BE2C (cell line): ENCODE measurements around the gene IGHMBP2.
"Not testable (repeated sequence)": the region's sequence is repeated elsewhere in the genome, so short reads cannot be mapped to it uniquely, and the experiment has no call there.

Experiments used
- DNase-seq: peaks from one replicate; pipeline ENCODE4 v3.0.0-alpha.2; 2020
- H3K27me3 ChIP-seq: fragments of 250-450 bp; sonication (Bioruptor Pico); 2 replicates; pipeline ENCODE4 v1.5.1; 2020; ENCODE audit warnings: mild to moderate bottlenecking
- H3K36me3 ChIP-seq: fragments of 250-450 bp; sonication (Bioruptor Pico); 2 replicates; pipeline ENCODE4 v1.5.1; 2020; ENCODE audit warnings: mild to moderate bottlenecking
- H3K4me1 ChIP-seq: fragments of 250-450 bp; sonication (Bioruptor Pico); 2 replicates; pipeline ENCODE4 v1.5.1; 2020
- H3K4me3 ChIP-seq: 2 replicates; pipeline ENCODE4 v1.5.1; 2011; ENCODE audit warnings: low read depth, low read length
- H3K9me3 ChIP-seq: fragments of 250-450 bp; sonication (Bioruptor Pico); 2 replicates; pipeline ENCODE4 v1.5.1; 2020
- CTCF ChIP-seq: IDR thresholded peaks from 2 replicates; pipeline ENCODE4 v1.5.1; 2012; ENCODE audit warnings: mild to moderate bottlenecking, low read depth, low read length

IGHMBP2 gene

DNA sequence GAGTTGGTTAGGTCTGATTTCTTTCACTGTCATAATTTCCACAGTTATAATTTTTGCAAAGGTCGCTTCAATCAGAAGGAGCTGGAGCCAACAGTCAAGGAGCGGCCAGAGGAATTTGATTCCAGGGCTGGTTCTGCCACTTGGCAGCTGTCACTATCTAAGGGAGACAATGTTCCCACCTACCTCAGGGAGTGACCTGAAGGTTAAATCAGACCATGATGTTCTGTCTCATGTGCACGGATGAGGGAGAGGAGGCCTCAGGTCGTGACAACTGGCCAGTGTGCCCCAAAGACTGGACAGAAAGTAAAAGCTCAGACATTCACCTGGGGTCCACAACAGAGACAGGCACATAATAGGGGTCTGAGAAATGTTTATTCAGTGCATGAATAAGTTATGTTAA, 69.5 kb downstream of the IGHMBP2 start:
- DNase-seq = no peak

GRCh38 chr11:68973706-68974105, 70.0 kb downstream of the IGHMBP2 start:
- H3K4me3 ChIP-seq, H3K27me3 ChIP-seq, H3K36me3 ChIP-seq, H3K9me3 ChIP-seq, DNase-seq, H3K4me1 ChIP-seq: not testable (repeated sequence)

More for the DNA sequence above, 69.5 kb downstream of the IGHMBP2 start:
- Histone ChIP-seq H3K9me3 (no peaks in the 10 kb centered on the region; the same call in 1 of the 2 replicates), H3K27me3 (no peaks in the 10 kb centered on the region), H3K36me3 (no peaks in the 10 kb centered on the region), H3K4me1 (peaks cover 3% of the 10 kb centered on the region), H3K4me3 (no peak overlapping the region)
- no peak for TF ChIP-seq CTCF

DNA sequence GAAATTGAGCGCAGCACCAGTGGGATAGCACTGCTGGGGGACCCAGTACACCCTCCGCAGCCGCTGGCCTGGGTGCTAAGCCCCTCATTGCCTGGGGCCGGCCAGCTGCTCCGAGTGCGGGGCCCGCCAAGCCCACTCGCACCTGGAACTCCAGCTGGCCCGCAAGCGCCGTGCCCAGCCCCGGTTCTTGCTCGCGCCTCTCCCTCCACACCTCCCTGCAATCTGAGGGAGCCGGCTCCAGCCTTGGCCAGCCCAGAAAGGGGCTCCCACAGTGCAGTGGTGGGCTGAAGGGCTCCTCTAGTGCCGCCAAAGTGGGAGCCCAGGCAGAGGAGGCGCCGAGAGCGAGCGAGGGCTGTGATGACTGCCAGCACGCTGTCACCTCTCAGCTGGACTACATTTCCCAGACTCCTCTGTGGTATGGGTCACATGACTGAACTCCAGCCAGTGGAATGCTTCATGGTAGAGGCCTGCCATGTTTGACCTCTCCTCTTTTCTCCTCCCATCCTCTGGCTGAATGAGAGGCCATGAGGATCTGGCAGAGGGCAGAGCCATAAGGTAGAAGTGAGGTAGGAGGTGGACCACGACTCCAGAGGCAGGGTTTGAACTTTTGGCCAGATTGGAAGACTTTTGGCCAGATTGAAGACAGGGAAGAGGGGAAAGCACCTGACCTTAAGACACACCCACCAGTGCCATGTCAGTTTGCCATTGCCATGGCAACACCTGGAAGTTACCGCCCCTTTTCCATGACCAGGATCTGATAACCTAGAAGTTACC, 70.9 kb downstream of the IGHMBP2 start:
- Histone ChIP-seq H3K4me3 (no peak overlapping the region), H3K9me3 (no peaks in the 10 kb centered on the region; the same call in 1 of the 2 replicates), H3K27me3 (no peaks in the 10 kb centered on the region), H3K4me1 (peaks cover 9% of the 10 kb centered on the region), H3K36me3 (no peaks in the 10 kb centered on the region)
- no peak for TF ChIP-seq CTCF
- peak; percentile 72 for DNase-seq

GRCh38 chr11:68976095-68976494, 72.4 kb downstream of the IGHMBP2 start:
- no peak for TF ChIP-seq CTCF
- no peak for DNase-seq
- Histone ChIP-seq H3K27me3 (no peaks in the 10 kb centered on the region), H3K36me3 (no peaks in the 10 kb centered on the region), H3K4me3 (no peak overlapping the region), H3K4me1 (peaks cover 9% of the 10 kb centered on the region), H3K9me3 (no peaks in the 10 kb centered on the region; the same call in 1 of the 2 replicates)

- Histone ChIP-seq H3K4me3 (no peak overlapping the region), H3K27me3 (no peaks in the 10 kb centered on the region), H3K36me3 (no peaks in the 10 kb centered on the region), H3K9me3 (no peaks in the 10 kb centered on the region; the same call in 1 of the 2 replicates), H3K4me1 (peaks cover 9% of the 10 kb centered on the region)
- DNase-seq = no peak
- TF ChIP-seq CTCF = no peak
These were observed 72.9 kb downstream of the IGHMBP2 start for GRCh38 chr11:68976563-68976962.

DNA sequence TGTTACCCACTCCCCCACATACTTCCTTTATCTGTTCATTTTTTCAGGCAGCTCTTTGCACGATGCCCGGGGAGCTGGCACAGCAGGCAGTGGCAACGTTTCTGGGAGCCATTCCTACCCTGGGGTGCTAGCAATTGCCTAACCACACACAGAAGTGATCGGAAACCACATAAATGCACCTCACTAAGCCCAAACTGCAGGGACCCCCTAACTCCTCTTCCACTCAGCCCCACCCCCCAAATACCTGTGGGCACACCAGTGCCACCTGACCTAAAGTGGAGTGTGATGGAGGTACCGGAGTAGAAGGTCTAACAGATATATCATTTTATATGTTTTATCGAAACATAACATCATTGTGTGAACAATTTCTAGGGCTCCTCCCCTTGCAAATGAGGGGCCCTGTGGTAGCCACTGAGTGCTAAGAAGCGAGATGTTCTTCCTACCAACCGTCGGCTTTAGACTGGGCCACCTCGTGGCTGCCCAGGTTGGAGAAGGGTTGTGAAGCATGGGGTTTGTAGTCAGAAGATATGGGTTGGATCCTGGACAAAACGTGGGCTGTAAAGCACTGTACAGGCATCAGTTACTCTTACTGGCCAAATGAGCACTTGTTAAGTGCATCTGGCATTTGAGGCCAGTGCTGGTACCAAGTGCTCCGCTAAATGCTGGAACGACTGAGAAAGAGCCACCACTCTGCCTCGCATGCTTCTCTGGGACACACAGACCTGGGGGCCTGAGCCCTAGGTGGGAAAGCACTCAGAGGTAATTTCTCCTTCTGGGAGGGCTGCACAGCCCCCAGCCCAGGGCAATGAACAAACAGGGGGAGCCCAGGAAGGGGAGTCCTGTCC, 74.3 kb downstream of the IGHMBP2 start:
- Histone ChIP-seq H3K27me3 (no peaks in the 10 kb centered on the region), H3K36me3 (no peaks in the 10 kb centered on the region), H3K4me3 (no peak overlapping the region), H3K9me3 (no peaks in the 10 kb centered on the region; the same call in 1 of the 2 replicates), H3K4me1 (peaks cover 9% of the 10 kb centered on the region)
- no peak for TF ChIP-seq CTCF
- no peak for DNase-seq
